DND-41 (cell line): ENCODE data around the gene MRPL54.

Experiments
- EZH2 ChIP-seq: IDR thresholded peaks from 3 replicates; pipeline ENCODE4 v1.6.1; 2012; ENCODE audit warnings: borderline replicate concordance, low read depth, mild to moderate bottlenecking, moderate library complexity, low read length, inconsistent platforms; ENCODE audit not compliant: severe bottlenecking
- TF ChIP-seq, protein P1 (sequence below): IDR thresholded peaks from 2 replicates; pipeline ENCODE4 v1.5.1; 2012; ENCODE audit warnings: borderline replicate concordance, low read length, moderate library complexity, mild to moderate bottlenecking; ENCODE audit not compliant: poor library complexity, severe bottlenecking; ENCODE audit errors: extremely low read depth

DNA sequence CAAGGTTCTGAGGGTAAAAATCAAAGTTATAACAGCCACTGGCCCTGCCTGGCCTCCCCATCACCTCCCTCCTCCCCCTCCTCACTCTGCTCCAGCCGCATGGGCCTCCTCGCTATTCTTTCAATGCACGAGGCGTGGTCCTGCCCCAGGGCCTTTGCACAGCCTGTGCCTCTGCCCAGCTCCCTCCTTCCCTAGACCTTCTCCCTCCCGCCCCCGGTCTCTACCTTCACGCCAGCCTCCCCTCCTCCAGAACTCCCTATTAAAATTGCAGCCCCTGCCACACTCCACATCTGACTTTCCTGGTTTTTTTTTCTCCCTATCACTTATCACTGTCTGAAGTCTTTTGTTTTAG is 6.2 kb downstream of the MRPL54 start:
- TF ChIP-seq, protein P1, sequence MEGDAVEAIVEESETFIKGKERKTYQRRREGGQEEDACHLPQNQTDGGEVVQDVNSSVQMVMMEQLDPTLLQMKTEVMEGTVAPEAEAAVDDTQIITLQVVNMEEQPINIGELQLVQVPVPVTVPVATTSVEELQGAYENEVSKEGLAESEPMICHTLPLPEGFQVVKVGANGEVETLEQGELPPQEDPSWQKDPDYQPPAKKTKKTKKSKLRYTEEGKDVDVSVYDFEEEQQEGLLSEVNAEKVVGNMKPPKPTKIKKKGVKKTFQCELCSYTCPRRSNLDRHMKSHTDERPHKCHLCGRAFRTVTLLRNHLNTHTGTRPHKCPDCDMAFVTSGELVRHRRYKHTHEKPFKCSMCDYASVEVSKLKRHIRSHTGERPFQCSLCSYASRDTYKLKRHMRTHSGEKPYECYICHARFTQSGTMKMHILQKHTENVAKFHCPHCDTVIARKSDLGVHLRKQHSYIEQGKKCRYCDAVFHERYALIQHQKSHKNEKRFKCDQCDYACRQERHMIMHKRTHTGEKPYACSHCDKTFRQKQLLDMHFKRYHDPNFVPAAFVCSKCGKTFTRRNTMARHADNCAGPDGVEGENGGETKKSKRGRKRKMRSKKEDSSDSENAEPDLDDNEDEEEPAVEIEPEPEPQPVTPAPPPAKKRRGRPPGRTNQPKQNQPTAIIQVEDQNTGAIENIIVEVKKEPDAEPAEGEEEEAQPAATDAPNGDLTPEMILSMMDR = no peak
- no peak for TF ChIP-seq EZH2
